ENCODE measurements around the gene TENM3. TPM values are rescaled to one million over a fixed set of nuclear protein-coding genes. Genes with fewer than 3 reads are reported as not detected.

TENM3 gene

GRCh38 chr4:182847576-182848450 is 604.6 kb downstream of the TENM3 start:
- no peak overlapping the region for H2BK15ac ChIP-seq (replicated peaks; ENCODE audit: low read depth)
- no peak overlapping the region for H2BK5ac ChIP-seq (ENCODE audit: low read length)
- H3K9ac ChIP-seq (ENCODE audit: low read length), result no peak overlapping the region
- DNase-seq, result no peak
- no CpG with 5 or more reads among the region's 27 CpGs for WGBS (ENCODE audit: extremely low coverage, insufficient coverage, low lambda C conversion rate)
- H3K79me1 ChIP-seq (ENCODE audit: low read length), result no peaks in the 10 kb centered on the region
- H4K8ac ChIP-seq (ENCODE audit: low read depth, low read length), result no peak overlapping the region
- no peaks in the 10 kb centered on the region for H3K36me3 ChIP-seq (ENCODE audit: control insufficient read depth, insufficient read depth, low read length)
- no peaks in the 10 kb centered on the region for H3K4me1 ChIP-seq (ENCODE audit: control insufficient read depth, low read depth, low read length)
- no peak overlapping the region for H3K4me2 ChIP-seq (ENCODE audit: low read length)
- no peaks in the 10 kb centered on the region for H3K79me2 ChIP-seq (ENCODE audit: control insufficient read depth, insufficient read depth, low read length)
- no peak overlapping the region for H4K5ac ChIP-seq (ENCODE audit: low read length)
- H3K18ac ChIP-seq (ENCODE audit: low read length), result no peak overlapping the region
- H3K27ac ChIP-seq (ENCODE audit: low read depth, low read length), result no peak overlapping the region
- H3K56ac ChIP-seq (ENCODE audit: low read length), result no peak overlapping the region
- no peak overlapping the region for H3K4me3 ChIP-seq (ENCODE audit: low read length)
- H2BK120ac ChIP-seq (ENCODE audit: low read depth, low read length), result no peak overlapping the region
- no peaks in the 10 kb centered on the region for H3K27me3 ChIP-seq (ENCODE audit: insufficient read depth, low read length, poor library complexity)
- H3K23ac ChIP-seq (ENCODE audit: low read length), result no peak overlapping the region
- no peak overlapping the region for H2AK5ac ChIP-seq (ENCODE audit: low read length)
- no peak overlapping the region for H3K4ac ChIP-seq (ENCODE audit: low read depth, low read length)

GRCh38 chr4:182848685-182849084 is 605.5 kb downstream of the TENM3 start:
- H2AK5ac ChIP-seq (ENCODE audit: low read length), result no peak overlapping the region
- no peak overlapping the region for H4K5ac ChIP-seq (ENCODE audit: low read length)
- H3K23ac ChIP-seq (ENCODE audit: low read length), result no peak overlapping the region
- H2BK15ac ChIP-seq (replicated peaks; ENCODE audit: low read depth), result no peak overlapping the region
- no peak for DNase-seq
- no peaks in the 10 kb centered on the region for H3K79me1 ChIP-seq (ENCODE audit: low read length)
- no peaks in the 10 kb centered on the region for H3K4me1 ChIP-seq (ENCODE audit: control insufficient read depth, low read depth, low read length)
- no CpG with 5 or more reads among the region's 6 CpGs for WGBS (ENCODE audit: extremely low coverage, insufficient coverage, low lambda C conversion rate)
- H3K27me3 ChIP-seq (ENCODE audit: insufficient read depth, low read length, poor library complexity), result no peaks in the 10 kb centered on the region
- H3K4me2 ChIP-seq (ENCODE audit: low read length), result no peak overlapping the region
- no peak overlapping the region for H3K9ac ChIP-seq (ENCODE audit: low read length)
- H3K4ac ChIP-seq (ENCODE audit: low read depth, low read length), result no peak overlapping the region
- no peaks in the 10 kb centered on the region for H3K36me3 ChIP-seq (ENCODE audit: control insufficient read depth, insufficient read depth, low read length)
- H2BK5ac ChIP-seq (ENCODE audit: low read length), result no peak overlapping the region
- H3K79me2 ChIP-seq (ENCODE audit: control insufficient read depth, insufficient read depth, low read length), result no peaks in the 10 kb centered on the region
- no peak overlapping the region for H3K56ac ChIP-seq (ENCODE audit: low read length)
- no peak overlapping the region for H2BK120ac ChIP-seq (ENCODE audit: low read depth, low read length)
- H3K18ac ChIP-seq (ENCODE audit: low read length), result no peak overlapping the region
- no peak overlapping the region for H4K8ac ChIP-seq (ENCODE audit: low read depth, low read length)
- H3K27ac ChIP-seq (ENCODE audit: low read depth, low read length), result no peak overlapping the region
- H3K4me3 ChIP-seq (ENCODE audit: low read length), result no peak overlapping the region

Small RNA genes within 50 kb of the gene (small RNA-seq; reads per million reads assigned to genes)
- not detected for gene RN7SKP67 (ENCODE audit: insufficient read depth)
- gene RNU2-34P (ENCODE audit: insufficient read depth), result not detected

Data from mesendoderm (in vitro differentiated cells).